Measurements from ENCODE around the gene PROSER2.

PROSER2 gene

DNA sequence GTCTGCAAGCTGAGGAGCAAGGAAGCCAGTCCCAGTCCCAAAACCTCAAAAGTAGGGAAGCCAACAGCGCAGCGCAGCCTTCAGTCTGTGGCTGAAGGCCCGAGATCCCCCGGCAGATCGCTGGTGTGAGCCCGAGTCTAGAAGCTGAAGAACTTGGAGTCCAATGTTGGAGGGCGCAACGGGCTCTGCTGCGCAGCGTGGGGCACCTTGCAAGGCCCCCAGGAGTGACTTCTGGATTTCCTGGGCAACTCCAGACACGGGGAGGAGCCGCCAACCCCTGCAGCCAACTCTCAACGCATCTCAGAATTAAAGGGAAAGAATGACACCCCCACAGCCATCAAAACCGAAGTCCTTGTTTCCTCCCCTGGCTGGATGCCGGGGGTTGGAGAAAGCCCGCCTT, 18.8 kb upstream of the PROSER2 start:
- DNase-seq, result no peak

DNA sequence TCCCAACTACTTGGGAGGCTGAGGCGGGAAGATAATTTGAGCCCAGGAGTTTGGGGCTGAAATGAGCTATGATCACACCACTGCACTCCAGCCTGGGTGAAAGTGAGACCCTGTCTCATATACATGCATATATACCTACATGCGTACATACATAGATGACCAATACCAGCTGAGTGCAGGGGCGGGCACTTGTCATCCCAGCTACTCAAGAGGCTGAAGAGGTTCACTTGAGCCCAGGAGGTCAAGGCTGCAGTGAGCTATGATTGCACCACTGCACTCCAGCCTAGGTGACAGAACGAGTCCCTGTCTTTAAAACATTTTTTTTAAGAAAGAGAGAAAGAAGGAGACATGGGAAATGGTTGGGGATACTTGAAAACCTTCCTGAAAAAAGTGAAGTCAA, 17.4 kb upstream of the PROSER2 start:
- no peak for DNase-seq

DNA sequence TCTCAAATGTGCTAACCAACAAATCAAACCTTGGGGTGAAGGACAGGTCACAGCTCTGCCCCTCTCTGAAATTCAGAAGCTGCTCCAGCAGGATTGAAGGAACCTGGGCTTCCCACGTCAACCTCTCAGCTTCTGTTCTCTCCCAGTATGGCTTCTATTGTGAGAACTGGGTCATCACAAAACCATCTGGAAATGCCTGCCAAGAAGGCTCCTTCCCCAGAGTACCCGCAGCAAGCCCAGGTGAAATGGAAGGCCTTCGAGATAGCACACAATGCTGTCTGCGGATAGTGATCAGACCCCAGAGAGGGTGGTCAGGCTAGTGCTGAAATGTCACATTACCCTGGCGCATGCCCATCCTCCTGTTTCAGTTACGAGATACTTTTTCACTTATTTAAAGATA, 16.4 kb upstream of the PROSER2 start:
- DNase-seq, result no peak

DNA sequence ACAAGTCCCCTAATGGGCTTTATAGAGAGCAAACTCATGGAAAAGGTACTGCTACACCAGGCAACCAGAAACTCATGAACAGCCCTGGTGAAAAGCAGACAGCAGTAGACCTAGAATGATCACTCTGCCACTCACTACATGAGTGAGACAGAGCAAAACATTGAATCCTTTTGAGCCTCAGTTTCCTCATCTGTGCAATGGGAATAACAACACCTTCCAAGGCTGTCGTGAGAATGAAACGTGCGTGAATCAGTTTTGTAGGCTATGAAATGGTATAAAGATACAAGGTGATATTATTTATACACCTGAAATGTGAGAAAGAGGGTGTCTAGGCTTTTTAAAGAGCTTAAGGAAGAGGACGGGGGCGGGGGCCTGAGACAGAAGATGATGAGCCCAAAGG, 14.3 kb upstream of the PROSER2 start:
- no peak for DNase-seq

GRCh38 chr10:11810313-11810766, 12.8 kb upstream of the PROSER2 start:
- no peak for DNase-seq

DNA sequence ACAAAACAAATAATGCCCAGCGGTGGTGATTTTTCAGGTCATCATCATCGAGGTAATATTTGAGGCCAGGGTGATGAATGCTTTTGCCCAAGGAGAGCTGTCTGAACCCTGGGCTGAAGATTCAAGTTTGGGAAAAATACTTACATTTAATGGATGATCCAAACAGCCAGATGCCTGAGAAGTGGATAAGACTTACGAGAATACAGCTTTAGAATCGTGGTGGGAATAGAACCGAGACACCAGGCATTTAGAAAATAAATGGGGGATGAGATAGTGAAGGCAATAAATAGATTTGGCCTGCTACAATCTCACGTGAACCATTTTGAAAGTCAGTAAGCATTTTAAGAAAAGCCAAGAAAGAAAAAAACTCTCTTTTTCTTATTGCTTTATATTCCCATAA, 12.2 kb upstream of the PROSER2 start:
- DNase-seq, result no peak

DNA sequence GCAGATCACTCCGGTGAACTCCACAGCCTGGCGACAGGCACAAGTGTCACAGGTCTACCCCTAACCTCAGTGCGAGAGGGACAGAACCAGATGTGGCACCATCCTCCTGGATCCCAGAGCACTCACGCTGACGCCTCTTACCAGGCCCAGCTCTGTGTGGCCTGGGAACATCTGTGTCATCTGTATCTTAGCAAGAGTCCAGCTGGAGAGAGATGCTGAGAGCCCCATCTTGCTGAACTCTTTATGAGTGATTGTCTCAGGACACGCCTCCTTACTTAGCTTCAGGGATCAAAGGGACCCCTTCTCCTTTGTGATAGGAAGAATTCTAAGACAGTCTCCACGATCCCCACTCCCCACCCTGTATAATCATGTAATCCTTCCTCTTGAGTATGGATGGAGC, 10.0 kb upstream of the PROSER2 start:
- DNase-seq, result no peak

GRCh38 chr10:11813855-11814567, 9.1 kb upstream of the PROSER2 start:
- no peak for DNase-seq

DNA sequence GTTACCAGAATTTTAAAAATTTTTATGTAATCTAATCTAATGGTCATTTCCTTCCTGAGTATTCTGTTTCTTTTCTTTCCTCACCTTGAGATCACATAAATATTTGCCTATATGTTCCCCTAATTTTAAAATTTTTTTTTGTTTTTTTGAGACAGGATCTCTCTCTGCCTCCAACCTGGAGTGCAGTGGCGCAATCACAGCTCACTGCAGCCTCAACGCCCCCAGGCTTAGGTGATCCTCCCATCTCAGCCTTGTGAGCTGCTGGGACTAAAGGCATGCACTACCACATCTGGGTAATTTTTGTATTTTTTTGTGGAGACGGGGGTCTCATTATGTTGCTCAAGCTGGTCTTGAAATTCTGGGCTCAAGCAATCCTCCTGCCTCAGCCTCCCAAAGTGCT, 4.1 kb upstream of the PROSER2 start:
- no peak for DNase-seq

DNA sequence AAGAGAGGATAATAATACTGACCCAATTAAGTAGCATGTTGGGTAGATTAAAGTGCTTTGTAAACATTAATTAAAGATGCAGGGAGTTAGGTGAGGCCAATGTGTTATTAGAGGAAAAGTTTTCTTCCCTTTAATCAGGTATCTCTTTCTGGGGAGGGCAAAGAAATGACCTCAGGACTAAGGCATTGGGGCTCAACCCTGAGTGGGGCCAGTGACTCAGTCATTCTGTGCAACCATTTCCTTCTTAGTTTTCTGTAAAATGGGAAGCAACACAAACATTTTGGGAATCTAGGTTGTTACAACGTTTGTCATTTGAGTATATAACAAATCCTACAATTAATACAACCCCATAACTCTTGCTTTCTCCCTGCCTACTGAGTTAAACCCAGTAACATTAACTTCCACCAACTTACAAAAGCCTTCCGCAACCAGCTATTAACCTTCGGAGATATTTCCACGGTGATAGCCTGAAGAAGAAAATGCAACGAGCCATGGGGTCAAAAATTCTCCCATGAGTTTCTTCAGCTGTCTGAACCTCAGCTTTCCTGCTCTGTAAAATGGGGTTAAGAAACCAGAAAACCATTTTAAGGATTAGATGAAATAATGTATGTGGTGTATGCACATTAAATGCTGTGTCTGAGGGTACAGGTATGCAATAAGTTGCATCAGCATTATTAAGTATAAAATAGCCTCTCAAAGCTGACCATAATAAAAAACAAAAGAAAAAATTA, 965 bp upstream of the PROSER2 start:
- DNase-seq, result no peak

DNA sequence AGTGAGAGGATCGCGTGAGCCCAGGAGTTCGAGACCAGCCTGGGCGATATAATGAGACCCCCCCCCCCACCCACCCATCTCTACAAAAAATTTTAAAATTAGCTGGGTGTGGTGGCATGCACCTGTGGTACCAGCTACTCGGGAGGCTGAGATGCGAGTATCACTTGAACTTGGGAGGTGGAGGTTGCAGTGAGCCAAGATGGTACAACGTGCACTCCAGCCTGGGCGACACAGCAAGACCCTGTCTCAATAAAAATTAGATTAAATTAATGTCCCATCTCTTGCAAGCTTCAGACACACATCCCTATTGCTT, 391 bp upstream of the PROSER2 start:
- DNase-seq, result no peak

GRCh38 chr10:11823989-11824346, 812 bp downstream of the PROSER2 start:
- no peak for DNase-seq

GRCh38 chr10:11824376-11824775, 1.2 kb downstream of the PROSER2 start:
- no peak for DNase-seq

- no peak for DNase-seq
These were observed 1.7 kb downstream of the PROSER2 start for GRCh38 chr10:11824825-11825224.

DNA sequence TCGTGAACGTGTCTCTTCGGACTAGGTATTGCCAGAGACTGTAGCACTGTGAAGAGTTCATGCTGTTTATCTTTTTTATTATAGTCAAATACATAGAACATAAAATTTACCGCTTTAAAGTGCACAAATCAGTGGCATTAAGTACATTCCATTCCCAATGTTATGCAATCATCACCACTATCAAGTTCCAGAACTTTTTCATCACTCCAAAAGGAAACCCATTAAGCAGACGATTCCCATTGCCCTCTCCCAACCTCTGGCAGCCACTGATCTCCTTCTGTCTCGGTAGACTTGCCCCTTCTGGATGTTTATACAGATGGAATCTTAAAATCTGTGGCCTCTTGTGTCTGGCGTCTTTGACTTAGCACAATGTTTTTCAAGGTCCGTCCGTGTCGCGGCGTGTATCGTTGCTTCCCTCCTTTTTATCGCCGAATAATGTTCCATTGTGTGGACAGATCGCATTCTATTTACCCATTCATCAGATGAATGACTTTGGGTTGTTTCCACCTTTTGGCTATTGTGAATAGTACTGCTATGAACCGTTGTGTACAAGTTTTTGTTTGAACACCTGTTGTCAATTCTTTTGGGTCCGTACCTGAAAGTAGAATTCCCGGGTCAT, 2.7 kb downstream of the PROSER2 start:
- DNase-seq, result no peak

- DNase-seq, result no peak
These were observed 3.9 kb downstream of the PROSER2 start for GRCh38 chr10:11827006-11827405.

DNA sequence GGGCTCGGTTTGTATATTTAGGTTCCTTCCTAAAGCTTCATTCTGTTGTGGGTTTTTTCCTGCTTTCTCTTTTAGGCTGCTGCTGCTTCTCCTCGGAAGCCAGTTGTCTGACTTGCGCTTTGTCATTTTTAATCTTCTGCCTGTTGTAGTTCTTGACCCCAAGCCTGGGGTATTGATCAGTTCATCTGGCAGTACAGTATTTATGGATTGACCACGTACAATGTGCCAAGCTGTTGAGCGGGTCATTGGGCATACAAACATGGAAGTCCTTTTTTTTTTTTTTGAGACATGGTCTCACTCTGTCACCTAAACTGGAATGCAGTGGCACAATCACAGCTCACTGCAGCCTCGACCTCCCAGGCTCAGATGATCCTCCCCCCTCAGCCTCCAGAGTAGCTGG, 4.3 kb downstream of the PROSER2 start:
- no peak for DNase-seq

DNA sequence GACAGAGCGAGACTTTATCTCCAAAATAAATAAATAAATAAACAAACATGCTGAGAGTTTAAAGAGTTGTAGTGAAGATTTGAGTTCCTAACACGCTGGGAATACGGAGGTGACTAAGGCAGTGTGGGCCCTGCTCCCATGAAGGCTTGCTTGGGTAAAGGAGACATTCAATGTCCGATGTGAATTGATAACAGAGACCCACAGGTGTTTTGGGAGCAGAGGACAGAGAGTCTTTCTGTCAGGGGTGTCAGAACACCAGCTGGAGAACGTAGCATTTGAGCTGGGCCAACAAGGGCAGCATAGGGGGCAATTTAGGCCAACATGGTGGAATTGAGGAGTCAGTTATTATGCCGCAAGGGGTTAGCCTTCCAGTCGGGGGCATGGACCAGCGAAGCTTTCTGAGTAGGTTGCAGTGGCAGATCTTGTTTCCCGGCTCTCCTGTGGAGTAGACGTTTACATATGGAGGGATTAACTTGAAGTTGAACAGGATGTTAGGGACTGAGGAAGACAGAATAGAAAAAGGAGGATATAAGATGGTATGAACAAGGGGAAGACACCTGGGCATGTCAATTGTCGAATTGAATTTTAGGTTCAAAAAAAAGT, 5.6 kb downstream of the PROSER2 start:
- no peak for DNase-seq

DNA sequence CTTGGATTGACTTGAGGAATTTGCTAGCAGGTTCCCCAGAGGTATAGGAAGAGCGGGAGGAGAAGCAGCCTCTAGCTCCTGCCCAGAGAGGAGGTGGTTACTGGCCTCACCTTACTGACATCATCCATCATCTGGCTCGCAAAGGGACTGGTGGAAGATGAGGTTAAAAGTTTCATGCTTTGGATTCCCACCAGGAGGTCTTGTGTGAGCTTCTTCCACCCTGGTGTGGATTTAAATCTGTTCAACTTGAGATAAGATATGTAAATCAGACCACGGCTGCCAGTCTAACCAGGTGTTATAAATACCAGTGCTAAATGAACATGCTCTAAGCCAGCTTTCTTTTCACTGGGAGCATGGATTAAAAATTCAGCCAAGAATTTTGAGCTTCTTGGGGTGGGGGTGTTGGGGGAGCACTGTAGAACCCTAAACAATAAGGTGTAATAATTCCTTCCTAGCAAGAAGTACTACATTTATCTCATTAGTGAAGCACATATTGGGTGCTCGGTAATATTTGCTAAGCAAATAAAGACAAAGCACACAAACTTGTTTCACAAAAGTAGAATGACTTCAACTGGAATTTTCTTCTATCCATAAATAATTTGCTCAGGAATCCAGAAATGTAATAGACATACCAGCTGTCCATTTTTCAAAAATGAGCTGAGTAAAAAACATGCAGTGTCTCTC, 7.8 kb downstream of the PROSER2 start:
- no peak for DNase-seq

GRCh38 chr10:11831520-11831951, 8.4 kb downstream of the PROSER2 start:
- no peak for DNase-seq

GRCh38 chr10:11832042-11832441, 8.9 kb downstream of the PROSER2 start:
- DNase-seq, result no peak

DNA sequence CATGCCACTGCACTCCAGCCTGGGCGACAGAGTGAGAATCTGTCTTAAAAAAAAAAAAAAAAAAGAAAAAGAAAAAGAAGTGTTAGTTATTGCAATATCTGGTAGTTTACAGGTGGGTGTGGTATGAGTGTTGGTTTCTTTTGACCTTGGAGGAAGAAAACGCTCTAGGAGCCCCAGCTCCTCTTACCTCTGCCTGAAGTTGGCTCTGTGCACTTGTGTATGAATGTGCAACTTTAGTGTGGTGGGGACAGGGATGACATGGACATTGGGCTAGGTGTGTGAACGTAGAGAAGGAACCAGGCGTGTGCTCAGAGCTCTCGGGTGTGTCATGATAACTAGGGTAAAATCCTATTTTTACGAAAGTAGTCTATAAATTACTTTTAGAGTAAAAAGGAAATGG, 11.9 kb downstream of the PROSER2 start:
- DNase-seq, result no peak

- no peak for DNase-seq
These were observed 12.5 kb downstream of the PROSER2 start for GRCh38 chr10:11835704-11836103.

All from SW 1271 (cell line).